ENCODE data around the gene PCCB. TPM values are rescaled to one million over a fixed set of nuclear protein-coding genes. Genes with fewer than 3 reads are reported as not detected.

Gene PCCB
- total and polyA plus RNA-seq, 5 donors = 51.8 to 78.6 (median 71.8) TPM

DNA sequence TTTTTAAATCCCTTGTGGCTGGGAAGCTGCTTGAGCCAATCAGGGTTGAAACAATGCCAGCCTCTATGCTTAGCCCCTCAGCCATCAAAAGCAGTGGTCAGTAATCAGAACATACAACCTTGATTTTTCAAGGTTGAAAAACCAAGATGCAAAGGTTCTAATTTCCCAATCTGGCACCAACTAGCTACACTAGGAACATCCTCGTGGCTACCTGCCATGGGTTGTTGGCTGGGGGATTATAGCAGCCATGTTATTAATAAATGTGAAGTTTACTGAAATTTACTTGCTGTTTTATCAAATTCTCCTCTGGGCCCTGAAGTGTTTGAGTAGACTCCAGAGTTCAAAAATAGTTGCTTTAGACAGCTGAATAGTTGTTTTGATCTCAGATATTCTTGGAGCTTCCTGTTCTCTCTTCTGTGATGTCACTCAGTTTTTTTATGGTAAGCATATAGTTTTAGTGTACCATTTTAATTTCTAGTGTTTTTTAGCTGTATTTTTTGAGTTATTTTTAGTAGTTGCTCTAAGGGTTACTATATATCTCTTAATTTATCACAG, 31.9 kb downstream of the PCCB start:
- H3K4me3 ChIP-seq (ENCODE audit: low read length) = no peak overlapping the region
- no peaks in the 10 kb centered on the region for H3K27me3 ChIP-seq (ENCODE audit: control insufficient read depth, insufficient read depth)
- 33% methylated on average over 1 of the region's 1 CpG for WGBS
- peaks cover 2% of the 10 kb centered on the region for H3K9me3 ChIP-seq (ENCODE audit: control insufficient read depth, low read length)
- H3K4me1 ChIP-seq (ENCODE audit: control insufficient read depth, insufficient read depth, low read length) = peaks cover 5% of the 10 kb centered on the region
- DNase-seq (no peak), ATAC-seq (no peak)
- H3K27ac ChIP-seq (ENCODE audit: low read length) = no peak overlapping the region
- intact Hi-C loops (cut with DNase I) = no loop called here

DNA sequence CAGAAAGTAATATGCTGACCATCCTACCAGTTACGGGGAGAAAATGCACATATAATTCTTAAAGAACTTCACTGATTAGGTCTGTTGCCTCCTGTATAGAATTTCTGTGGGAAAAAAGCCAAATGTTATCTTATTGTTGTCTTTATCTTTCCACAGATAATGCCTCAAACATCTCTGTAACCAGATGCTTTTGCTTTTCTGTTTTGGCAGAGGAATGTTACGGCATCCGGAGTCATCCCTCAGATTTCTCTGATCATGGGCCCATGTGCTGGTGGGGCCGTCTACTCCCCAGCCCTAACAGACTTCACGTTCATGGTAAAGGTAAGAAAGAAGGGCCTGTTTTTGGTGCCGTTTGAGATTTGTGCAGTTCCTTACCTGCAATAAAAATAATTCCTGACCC, 33.5 kb downstream of the PCCB start:
- no peak for ATAC-seq
- H3K27me3 ChIP-seq (ENCODE audit: control insufficient read depth, insufficient read depth) = no peaks in the 10 kb centered on the region
- no peak overlapping the region for H3K4me3 ChIP-seq (ENCODE audit: low read length)
- H3K9me3 ChIP-seq (ENCODE audit: control insufficient read depth, low read length) = peaks cover 2% of the 10 kb centered on the region
- WGBS = 61% methylated on average over 6 of the region's 6 CpGs
- no peak overlapping the region for H3K27ac ChIP-seq (ENCODE audit: low read length)
- no peak for DNase-seq
- intact Hi-C loops (cut with DNase I) = no loop called here
- peaks cover 5% of the 10 kb centered on the region for H3K4me1 ChIP-seq (ENCODE audit: control insufficient read depth, insufficient read depth, low read length)

DNA sequence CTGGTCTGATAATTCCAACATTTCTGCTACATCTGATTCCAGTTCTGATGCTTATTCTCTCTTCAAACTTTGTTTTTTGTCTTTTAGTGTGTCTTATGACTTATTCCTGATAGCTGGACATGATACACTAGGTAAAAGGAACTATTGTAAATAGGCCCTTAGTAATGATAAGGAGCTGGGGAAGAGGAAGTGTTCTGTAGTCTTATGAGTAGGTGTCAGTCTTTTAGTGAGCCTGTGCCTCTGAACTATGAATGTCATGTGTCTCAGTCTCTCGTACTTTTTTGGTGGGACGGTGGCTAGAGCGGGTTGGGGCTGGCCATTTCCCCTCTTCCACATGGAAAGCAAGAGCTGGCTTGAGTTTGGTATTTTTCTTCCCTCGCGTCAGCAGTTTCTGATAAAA, 41.2 kb downstream of the PCCB start:
- Histone ChIP-seq H3K4me3 (ENCODE audit: low read length) (no peak overlapping the region), H3K9me3 (ENCODE audit: control insufficient read depth, low read length) (no peaks in the 10 kb centered on the region), H3K27me3 (ENCODE audit: control insufficient read depth, insufficient read depth) (no peaks in the 10 kb centered on the region), H3K27ac (ENCODE audit: low read length) (no peak overlapping the region), H3K4me1 (ENCODE audit: control insufficient read depth, insufficient read depth, low read length) (no peaks in the 10 kb centered on the region)
- no peak for DNase-seq
- no peak for ATAC-seq
- 78% methylated on average over 5 of the region's 5 CpGs for WGBS
- intact Hi-C loops (cut with DNase I) = no loop called here

DNA sequence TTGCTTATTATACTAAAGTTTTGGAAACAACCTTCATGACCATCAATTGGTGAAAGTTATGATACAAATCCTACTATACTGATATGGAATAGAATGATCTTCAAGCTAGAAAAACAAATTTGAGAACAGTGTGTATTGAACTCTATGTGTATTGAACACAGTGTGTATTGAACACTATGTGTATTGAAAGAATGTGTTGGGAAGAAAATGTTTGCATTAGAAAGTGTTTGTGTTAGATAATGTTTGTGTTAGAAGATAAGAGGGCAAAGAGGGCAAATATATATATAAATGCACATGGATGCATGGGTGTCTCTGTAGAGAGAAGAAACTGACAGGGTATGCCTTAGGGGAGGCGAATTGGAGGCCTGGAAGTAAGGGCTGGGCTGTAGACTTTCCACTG, 42.4 kb downstream of the PCCB start:
- H3K27me3 ChIP-seq (ENCODE audit: control insufficient read depth, insufficient read depth) = no peaks in the 10 kb centered on the region
- H3K27ac ChIP-seq (ENCODE audit: low read length) = no peak overlapping the region
- H3K4me1 ChIP-seq (ENCODE audit: control insufficient read depth, insufficient read depth, low read length) = no peaks in the 10 kb centered on the region
- WGBS = 98% methylated on average over 1 of the region's 1 CpG
- DNase-seq (no peak), ATAC-seq (no peak)
- H3K9me3 ChIP-seq (ENCODE audit: control insufficient read depth, low read length) = no peaks in the 10 kb centered on the region
- intact Hi-C loops (cut with DNase I) = no loop called here
- H3K4me3 ChIP-seq (ENCODE audit: low read length) = no peak overlapping the region

DNA sequence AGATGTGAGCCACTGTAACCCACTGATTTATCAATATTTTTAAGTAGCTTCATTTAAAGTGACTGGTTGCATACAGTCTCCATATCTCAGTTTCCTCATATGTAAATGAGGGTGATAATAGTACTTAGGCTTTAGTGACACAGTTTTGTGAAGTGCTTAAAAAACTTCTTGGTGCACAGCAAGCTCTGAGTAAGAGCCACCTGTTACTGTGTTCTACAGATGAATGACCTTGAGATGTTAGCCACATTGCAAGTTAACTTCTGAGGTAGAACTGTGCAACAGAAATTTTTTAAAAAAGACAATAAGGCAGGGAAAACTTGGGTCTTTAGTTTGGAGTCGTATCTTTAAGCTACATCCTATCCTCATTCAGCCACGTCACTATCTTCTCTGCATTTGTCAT, 43.1 kb downstream of the PCCB start:
- no peak for DNase-seq
- Histone ChIP-seq H3K4me3 (ENCODE audit: low read length) (no peak overlapping the region), H3K27ac (ENCODE audit: low read length) (no peak overlapping the region), H3K4me1 (ENCODE audit: control insufficient read depth, insufficient read depth, low read length) (no peaks in the 10 kb centered on the region), H3K9me3 (ENCODE audit: control insufficient read depth, low read length) (no peaks in the 10 kb centered on the region), H3K27me3 (ENCODE audit: control insufficient read depth, insufficient read depth) (no peaks in the 10 kb centered on the region)
- WGBS = 89% methylated on average over 2 of the region's 2 CpGs
- intact Hi-C loops (cut with DNase I) = no loop called here
- no peak for ATAC-seq

DNA sequence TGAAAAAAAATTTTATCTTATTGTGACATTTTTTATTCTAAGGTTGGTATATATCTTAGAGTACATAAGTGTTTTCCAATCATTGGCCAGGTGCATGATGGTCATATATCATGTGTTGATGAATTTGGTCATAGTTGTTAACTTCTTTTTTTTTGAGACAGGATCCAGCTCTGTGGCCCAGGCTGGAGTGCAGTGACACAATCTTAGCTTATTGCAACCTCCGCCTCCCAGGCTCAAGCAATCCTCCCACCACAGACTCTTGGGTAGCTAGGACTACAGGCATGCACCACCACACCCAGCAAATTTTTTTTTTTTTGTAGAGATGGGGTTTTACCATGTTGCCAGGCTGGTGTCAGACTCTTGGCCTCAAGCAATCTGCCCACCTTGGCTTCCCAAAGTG, 44.0 kb downstream of the PCCB start:
- H3K27ac ChIP-seq (ENCODE audit: low read length) = no peak overlapping the region
- no peaks in the 10 kb centered on the region for H3K9me3 ChIP-seq (ENCODE audit: control insufficient read depth, low read length)
- intact Hi-C loops (cut with DNase I) = no loop called here
- H3K4me3 ChIP-seq (ENCODE audit: low read length) = no peak overlapping the region
- 100% methylated on average over 1 of the region's 1 CpG for WGBS
- no peaks in the 10 kb centered on the region for H3K27me3 ChIP-seq (ENCODE audit: control insufficient read depth, insufficient read depth)
- H3K4me1 ChIP-seq (ENCODE audit: control insufficient read depth, insufficient read depth, low read length) = no peaks in the 10 kb centered on the region
- DNase-seq (no peak), ATAC-seq (no peak)

DNA sequence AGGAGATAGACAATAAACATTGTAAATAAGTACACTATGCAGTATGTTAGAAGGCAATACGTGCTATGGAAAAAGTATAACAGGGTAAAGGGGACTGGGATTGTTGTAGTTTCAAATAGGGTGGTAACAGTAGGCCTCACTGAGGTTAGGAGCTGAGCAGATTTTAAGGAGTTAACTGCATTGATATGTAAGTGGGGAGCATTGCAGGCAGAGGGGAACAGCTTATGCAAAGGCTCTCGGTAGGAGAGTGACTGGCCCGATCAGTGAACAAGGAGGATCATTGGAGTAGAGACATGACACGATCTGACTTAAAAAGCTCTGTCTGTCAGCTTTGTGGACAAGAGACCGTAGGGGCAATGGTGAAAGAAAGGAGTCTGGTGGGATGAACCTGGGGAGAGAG, 46.8 kb downstream of the PCCB start:
- H3K27ac ChIP-seq (ENCODE audit: low read length) = no peak overlapping the region
- intact Hi-C loops (cut with DNase I) = no loop called here
- H3K27me3 ChIP-seq (ENCODE audit: control insufficient read depth, insufficient read depth) = no peaks in the 10 kb centered on the region
- no peak for DNase-seq
- no peak overlapping the region for H3K4me3 ChIP-seq (ENCODE audit: low read length)
- ATAC-seq = no peak
- H3K9me3 ChIP-seq (ENCODE audit: control insufficient read depth, low read length) = no peaks in the 10 kb centered on the region
- WGBS = 75% methylated on average over 5 of the region's 5 CpGs
- H3K4me1 ChIP-seq (ENCODE audit: control insufficient read depth, insufficient read depth, low read length) = no peaks in the 10 kb centered on the region

DNA sequence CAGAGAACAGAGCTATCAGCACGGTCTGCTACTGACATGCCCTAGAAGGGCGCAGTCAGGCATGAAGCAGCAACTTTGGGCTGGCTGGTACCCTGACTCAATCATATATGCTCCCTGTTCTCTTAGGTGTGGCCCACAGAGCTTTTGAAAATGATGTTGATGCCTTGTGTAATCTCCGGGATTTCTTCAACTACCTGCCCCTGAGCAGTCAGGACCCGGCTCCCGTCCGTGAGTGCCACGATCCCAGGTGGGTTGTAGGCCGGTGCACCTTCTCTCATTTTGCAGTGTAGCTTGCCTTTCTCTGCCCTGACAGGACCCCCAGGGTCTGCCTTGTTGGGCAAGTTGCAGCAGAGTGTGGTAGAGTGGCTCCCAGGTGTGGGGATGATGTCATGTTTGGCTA, 47.7 kb downstream of the PCCB start:
- no peaks in the 10 kb centered on the region for H3K9me3 ChIP-seq (ENCODE audit: control insufficient read depth, low read length)
- H3K4me1 ChIP-seq (ENCODE audit: control insufficient read depth, insufficient read depth, low read length) = no peaks in the 10 kb centered on the region
- ATAC-seq = no peak
- WGBS = 96% methylated on average over 8 of the region's 8 CpGs
- no peak overlapping the region for H3K4me3 ChIP-seq (ENCODE audit: low read length)
- no peaks in the 10 kb centered on the region for H3K27me3 ChIP-seq (ENCODE audit: control insufficient read depth, insufficient read depth)
- no peak overlapping the region for H3K27ac ChIP-seq (ENCODE audit: low read length)
- peak in 1 of 3 donors; percentile 26 for DNase-seq
- intact Hi-C loops (cut with DNase I) = no loop called here

DNA sequence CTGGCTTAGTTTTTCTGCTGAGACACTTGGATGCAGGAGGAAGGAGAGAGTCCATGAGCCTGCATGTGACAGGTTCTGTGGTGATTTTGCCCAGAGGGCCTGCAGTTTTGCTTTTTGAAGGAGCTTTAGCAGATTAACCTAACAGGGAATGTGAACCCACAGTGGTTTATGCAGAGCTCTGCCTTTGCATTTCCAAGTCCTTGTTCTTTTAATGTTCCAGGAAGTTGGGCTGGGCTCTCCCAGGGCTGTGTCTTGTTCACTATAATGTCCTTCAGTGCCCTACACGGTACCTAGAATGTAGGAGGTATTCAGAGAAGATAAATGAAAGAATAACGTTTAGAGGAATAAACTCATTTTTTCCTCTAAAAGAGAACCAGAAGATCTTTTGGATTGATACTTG, 50.3 kb downstream of the PCCB start:
- intact Hi-C loops (cut with DNase I) = no loop called here
- ATAC-seq = no peak

DNA sequence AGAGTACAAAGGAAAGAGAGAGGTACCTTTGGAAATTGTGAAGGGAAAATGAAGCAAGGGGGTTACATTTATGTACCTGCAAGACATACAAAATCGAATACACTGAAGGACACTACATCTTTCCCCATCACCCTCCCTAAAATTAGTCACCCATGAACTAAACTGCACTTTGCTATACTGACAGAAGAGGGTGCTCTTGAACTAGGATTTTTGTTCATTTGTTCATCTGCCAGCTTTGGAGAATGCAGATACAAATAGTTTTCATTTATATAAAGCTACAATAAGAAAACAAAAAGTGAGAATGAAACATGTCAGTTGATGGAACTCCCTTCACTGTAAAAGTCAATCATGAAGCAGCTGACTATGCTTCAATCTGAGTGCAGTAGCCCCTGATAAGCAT, 55.7 kb downstream of the PCCB start:
- DNase-seq = no peak
- no CpG with 5 or more reads among the region's 1 CpG for WGBS
- Histone ChIP-seq H3K27ac (ENCODE audit: low read length) (no peak overlapping the region), H3K27me3 (ENCODE audit: control insufficient read depth, insufficient read depth) (no peaks in the 10 kb centered on the region), H3K4me3 (ENCODE audit: low read length) (no peak overlapping the region), H3K4me1 (ENCODE audit: control insufficient read depth, insufficient read depth, low read length) (no peaks in the 10 kb centered on the region), H3K9me3 (ENCODE audit: control insufficient read depth, low read length) (no peaks in the 10 kb centered on the region)
- no peak for ATAC-seq
- intact Hi-C loops (cut with DNase I) = no loop called here

More for the DNA sequence above, 50.3 kb downstream of the PCCB start:
- no peak for DNase-seq
- 89% methylated on average over 2 of the region's 2 CpGs for WGBS
- Histone ChIP-seq H3K4me3 (ENCODE audit: low read length) (no peak overlapping the region), H3K9me3 (ENCODE audit: control insufficient read depth, low read length) (no peaks in the 10 kb centered on the region), H3K4me1 (ENCODE audit: control insufficient read depth, insufficient read depth, low read length) (no peaks in the 10 kb centered on the region), H3K27me3 (ENCODE audit: control insufficient read depth, insufficient read depth) (no peaks in the 10 kb centered on the region), H3K27ac (ENCODE audit: low read length) (no peak overlapping the region)

DNA sequence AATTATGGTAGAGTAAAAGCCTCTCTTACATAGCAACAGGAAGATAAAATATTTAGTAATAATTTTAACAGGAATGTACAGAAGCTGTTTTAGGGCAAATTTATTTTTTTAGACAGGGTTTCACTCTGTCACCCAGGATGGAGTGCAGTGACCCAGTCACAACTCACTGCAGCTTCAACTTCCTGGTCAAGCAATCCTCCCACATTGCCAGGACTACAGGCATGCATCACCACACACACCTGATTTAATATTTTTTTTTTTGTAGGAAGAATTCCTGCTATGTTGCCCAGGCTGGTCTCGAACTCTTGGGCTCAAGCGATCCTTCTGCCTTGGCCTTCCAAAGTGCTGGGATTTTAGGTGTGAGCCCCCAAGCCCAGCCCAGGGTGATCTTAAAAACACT, 61.1 kb downstream of the PCCB start:
- intact Hi-C loops (cut with DNase I) = no loop called here
- H3K27me3 ChIP-seq (ENCODE audit: control insufficient read depth, insufficient read depth) = no peaks in the 10 kb centered on the region
- H3K4me1 ChIP-seq (ENCODE audit: control insufficient read depth, insufficient read depth, low read length) = no peaks in the 10 kb centered on the region
- no peak overlapping the region for H3K27ac ChIP-seq (ENCODE audit: low read length)
- no peak overlapping the region for H3K4me3 ChIP-seq (ENCODE audit: low read length)
- no peak for DNase-seq
- ATAC-seq = no peak
- no peaks in the 10 kb centered on the region for H3K9me3 ChIP-seq (ENCODE audit: control insufficient read depth, low read length)
- 98% methylated on average over 2 of the region's 2 CpGs for WGBS

DNA sequence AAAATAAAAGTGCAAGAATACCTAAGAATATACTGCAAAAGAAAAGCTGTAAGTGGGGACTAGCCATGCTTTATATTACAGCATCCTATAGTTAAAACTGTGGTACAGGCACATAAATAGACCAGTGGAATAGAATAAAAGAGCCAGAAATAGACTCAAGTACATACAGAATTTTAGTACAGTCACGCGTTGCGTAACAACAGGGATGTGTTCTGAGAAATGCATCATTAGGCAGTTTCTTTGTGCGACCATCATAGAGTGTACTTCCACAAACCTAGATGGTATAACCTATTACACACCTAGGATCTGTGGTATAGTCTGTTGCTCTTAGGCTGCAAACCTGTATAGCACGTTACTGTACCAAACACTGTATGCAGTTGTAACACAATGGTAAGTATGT, 61.8 kb downstream of the PCCB start:
- ATAC-seq = no peak
- intact Hi-C loops (cut with DNase I) = no loop called here
- 96% methylated on average over 5 of the region's 5 CpGs for WGBS
- Histone ChIP-seq H3K9me3 (ENCODE audit: control insufficient read depth, low read length) (no peaks in the 10 kb centered on the region), H3K27ac (ENCODE audit: low read length) (no peak overlapping the region), H3K27me3 (ENCODE audit: control insufficient read depth, insufficient read depth) (no peaks in the 10 kb centered on the region), H3K4me3 (ENCODE audit: low read length) (no peak overlapping the region), H3K4me1 (ENCODE audit: control insufficient read depth, insufficient read depth, low read length) (no peaks in the 10 kb centered on the region)
- no peak for DNase-seq
